Measurements from ENCODE around the gene KLRF2.

DNA sequence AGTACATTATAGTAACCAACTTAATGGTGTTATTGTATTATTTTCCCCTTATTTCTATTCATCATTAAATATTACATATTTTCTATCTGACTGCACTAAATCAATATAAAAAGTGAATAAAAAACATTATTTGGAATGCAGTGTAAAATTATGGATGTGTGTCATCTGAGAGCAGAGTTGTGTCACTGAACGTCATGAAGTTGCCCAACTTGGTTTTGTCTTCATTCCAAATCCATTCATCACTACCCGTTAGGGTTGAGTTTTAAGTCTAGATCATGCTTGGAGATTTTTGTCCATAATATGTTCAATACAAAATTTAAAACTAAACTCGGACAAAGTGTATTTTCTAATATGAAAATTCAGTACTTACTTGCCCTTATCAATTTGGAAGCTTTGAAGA is 37.9 kb upstream of the KLRF2 start:
- TF ChIP-seq, protein P1, sequence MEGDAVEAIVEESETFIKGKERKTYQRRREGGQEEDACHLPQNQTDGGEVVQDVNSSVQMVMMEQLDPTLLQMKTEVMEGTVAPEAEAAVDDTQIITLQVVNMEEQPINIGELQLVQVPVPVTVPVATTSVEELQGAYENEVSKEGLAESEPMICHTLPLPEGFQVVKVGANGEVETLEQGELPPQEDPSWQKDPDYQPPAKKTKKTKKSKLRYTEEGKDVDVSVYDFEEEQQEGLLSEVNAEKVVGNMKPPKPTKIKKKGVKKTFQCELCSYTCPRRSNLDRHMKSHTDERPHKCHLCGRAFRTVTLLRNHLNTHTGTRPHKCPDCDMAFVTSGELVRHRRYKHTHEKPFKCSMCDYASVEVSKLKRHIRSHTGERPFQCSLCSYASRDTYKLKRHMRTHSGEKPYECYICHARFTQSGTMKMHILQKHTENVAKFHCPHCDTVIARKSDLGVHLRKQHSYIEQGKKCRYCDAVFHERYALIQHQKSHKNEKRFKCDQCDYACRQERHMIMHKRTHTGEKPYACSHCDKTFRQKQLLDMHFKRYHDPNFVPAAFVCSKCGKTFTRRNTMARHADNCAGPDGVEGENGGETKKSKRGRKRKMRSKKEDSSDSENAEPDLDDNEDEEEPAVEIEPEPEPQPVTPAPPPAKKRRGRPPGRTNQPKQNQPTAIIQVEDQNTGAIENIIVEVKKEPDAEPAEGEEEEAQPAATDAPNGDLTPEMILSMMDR (conservative IDR thresholded peaks at IDR 0.05; ENCODE audit: low read depth, low read length), result no peak
- TF ChIP-seq EZH2 (IDR thresholded peaks at IDR 0.05; ENCODE audit: low read length, unreplicated experiment) (no peak), EZH2phosphoT487 (IDR thresholded peaks at IDR 0.05; ENCODE audit: borderline replicate concordance, low read length) (no peak)
